ENCODE results near the gene TSPYL6. TPM values are rescaled to one million over a fixed set of nuclear protein-coding genes. Genes with fewer than 3 reads are reported as not detected.
A peak's percentile ranks its signal among the peaks of the same experiment; 100 is the strongest.

The TSPYL6 gene
- total and polyA plus RNA-seq, 2 experiments from 2014 or later, result not detected

GRCh38 chr2:54261537-54261936, 5.5 kb upstream of the TSPYL6 start:
- Histone ChIP-seq H3K4me3 (no peak overlapping the region), H3K27ac (no peak overlapping the region), H3K4me1 (ENCODE audit: low read depth) (no peaks in the 10 kb centered on the region), H3K36me3 (no peaks in the 10 kb centered on the region), H3K27me3 (no peaks in the 10 kb centered on the region), H3K9me3 (ENCODE audit: low read depth) (no peaks in the 10 kb centered on the region)
- DNase-seq (ENCODE audit: low read depth in 1 of 2, low spot score in 1 of 2), result no peak
- no peak for TF ChIP-seq CTCF (IDR thresholded peaks at IDR 0.05; ENCODE audit: low read depth, low read length)

GRCh38 chr2:54260241-54260595, 4.2 kb upstream of the TSPYL6 start:
- no peaks in the 10 kb centered on the region for H3K36me3 ChIP-seq
- no peaks in the 10 kb centered on the region for H3K9me3 ChIP-seq (ENCODE audit: low read depth)
- no peak for DNase-seq (ENCODE audit: low read depth in 1 of 2, low spot score in 1 of 2)
- no peaks in the 10 kb centered on the region for H3K27me3 ChIP-seq
- H3K4me3 ChIP-seq, result no peak overlapping the region
- H3K4me1 ChIP-seq (ENCODE audit: low read depth), result no peaks in the 10 kb centered on the region
- TF ChIP-seq CTCF (IDR thresholded peaks at IDR 0.05; ENCODE audit: low read depth, low read length), result no peak
- no peak overlapping the region for H3K27ac ChIP-seq

GRCh38 chr2:54259413-54260240, 3.6 kb upstream of the TSPYL6 start:
- Histone ChIP-seq H3K4me3 (no peak overlapping the region), H3K9me3 (ENCODE audit: low read depth) (no peaks in the 10 kb centered on the region), H3K4me1 (ENCODE audit: low read depth) (no peaks in the 10 kb centered on the region), H3K36me3 (no peaks in the 10 kb centered on the region), H3K27ac (no peak overlapping the region), H3K27me3 (no peaks in the 10 kb centered on the region)
- no peak for TF ChIP-seq CTCF (IDR thresholded peaks at IDR 0.05; ENCODE audit: low read depth, low read length)
- DNase-seq (ENCODE audit: low read depth in 1 of 2, low spot score in 1 of 2), result no peak

- no peaks in the 10 kb centered on the region for H3K36me3 ChIP-seq
- TF ChIP-seq CTCF (IDR thresholded peaks at IDR 0.05; ENCODE audit: low read depth, low read length), result no peak
- no peak overlapping the region for H3K4me3 ChIP-seq
- DNase-seq (ENCODE audit: low read depth in 1 of 2, low spot score in 1 of 2), result peak in 1 of 2 donors; percentile 71
- H3K27me3 ChIP-seq, result no peaks in the 10 kb centered on the region
- H3K27ac ChIP-seq, result no peak overlapping the region
- H3K9me3 ChIP-seq (ENCODE audit: low read depth), result no peaks in the 10 kb centered on the region
- no peaks in the 10 kb centered on the region for H3K4me1 ChIP-seq (ENCODE audit: low read depth)
Observed at GRCh38 chr2:54258166-54258565, 2.1 kb upstream of the TSPYL6 start.

- no peak for DNase-seq (ENCODE audit: low read depth in 1 of 2, low spot score in 1 of 2)
- Histone ChIP-seq H3K4me3 (no peak overlapping the region), H3K27ac (no peak overlapping the region), H3K36me3 (no peaks in the 10 kb centered on the region), H3K9me3 (ENCODE audit: low read depth) (no peaks in the 10 kb centered on the region), H3K4me1 (ENCODE audit: low read depth) (no peaks in the 10 kb centered on the region), H3K27me3 (no peaks in the 10 kb centered on the region)
- no peak for TF ChIP-seq CTCF (IDR thresholded peaks at IDR 0.05; ENCODE audit: low read depth, low read length)
Observed at GRCh38 chr2:54255230-54256090, 569 bp downstream of the TSPYL6 start.

Data from cardiac muscle cell (in vitro differentiated cells and primary cell).